Smooth muscle cell of the coronary artery (primary cell): ENCODE data around the gene C9orf57. TPM values are rescaled to one million over a fixed set of nuclear protein-coding genes. Genes with fewer than 3 reads are reported as not detected.

ENCODE experiments used
- total RNA-seq: library from RNA; depleted of rRNA; stranded (reverse); fragments of >200 nt; gene quantifications from 2 replicates; pipeline ENCODE4 v1.2.3, GENCODE V29; 2014; ENCODE audit warnings: low replicate concordance

C9orf57 gene
- total RNA-seq, result not detected in 2 replicates

GRCh38 chr9:72060513-72060912 lies at the start of gene C9orf57:
TSS of gene C9orf57 (minus strand) at chr9:72060613. CDS start at chr9:72059331, 1,282 bp downstream.

Other genes starting within 250 kb of the C9orf57 start
- gene ABHD17B, start 149.4 kb downstream of the C9orf57 start, total RNA-seq, result 10.6 and 14.3 TPM in 2 replicates
- gene C9orf85, start 149.0 kb downstream of the C9orf57 start, total RNA-seq, result 11.7 and 13.7 TPM in 2 replicates
- not detected in 2 replicates for gene GDA, start 88.8 kb upstream of the C9orf57 start, total RNA-seq